ENCODE results near the gene NOX3.
"Not testable (repeated sequence)": the region's sequence is repeated elsewhere in the genome, so short reads cannot be mapped to it uniquely, and the experiment has no call there.

The NOX3 gene

DNA sequence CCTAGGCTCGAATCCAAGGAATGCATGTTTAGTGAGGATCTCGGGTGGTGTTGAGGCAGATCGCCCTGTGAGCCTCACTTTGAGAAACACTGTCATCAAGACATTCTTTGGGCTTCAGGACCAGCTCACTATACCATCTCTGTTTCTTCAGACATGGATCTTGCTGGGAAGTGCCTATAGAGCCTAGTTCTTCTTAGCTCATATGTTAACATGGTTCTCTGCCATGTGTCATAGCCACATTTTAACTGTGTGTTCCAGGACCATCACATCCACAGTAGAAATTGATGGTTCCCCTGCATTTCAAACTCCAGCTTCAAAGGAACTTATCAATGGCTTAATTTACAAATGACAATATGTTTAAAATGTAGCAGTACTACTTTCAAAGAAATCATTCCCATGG lies 57.4 kb downstream of the NOX3 start:
- no peak for DNase-seq

DNA sequence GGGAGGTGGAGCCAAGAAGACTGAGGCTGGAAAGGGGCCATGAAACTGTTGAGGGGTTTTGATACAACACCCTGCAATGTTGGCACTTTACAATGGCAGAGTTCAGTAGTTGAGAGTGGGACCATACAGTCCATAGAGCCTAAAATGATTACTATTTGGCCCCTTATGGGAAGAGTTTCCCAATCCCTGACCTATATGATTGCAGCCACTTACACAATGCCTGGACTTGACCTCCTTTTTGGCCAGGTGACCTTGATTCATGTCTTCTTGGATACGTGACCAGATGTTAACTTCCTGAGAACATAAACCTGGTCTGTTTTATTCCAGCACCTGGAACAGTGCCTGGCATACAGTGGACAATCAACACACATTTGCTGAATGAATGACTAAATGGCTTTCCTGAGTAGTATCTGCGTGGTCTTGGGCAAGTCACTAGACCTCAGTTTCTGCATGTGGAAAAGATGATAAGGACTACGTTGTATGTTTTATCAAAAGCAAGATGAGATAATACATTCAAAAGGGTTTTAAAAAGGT lies 58.4 kb downstream of the NOX3 start:
- DNase-seq = no peak

DNA sequence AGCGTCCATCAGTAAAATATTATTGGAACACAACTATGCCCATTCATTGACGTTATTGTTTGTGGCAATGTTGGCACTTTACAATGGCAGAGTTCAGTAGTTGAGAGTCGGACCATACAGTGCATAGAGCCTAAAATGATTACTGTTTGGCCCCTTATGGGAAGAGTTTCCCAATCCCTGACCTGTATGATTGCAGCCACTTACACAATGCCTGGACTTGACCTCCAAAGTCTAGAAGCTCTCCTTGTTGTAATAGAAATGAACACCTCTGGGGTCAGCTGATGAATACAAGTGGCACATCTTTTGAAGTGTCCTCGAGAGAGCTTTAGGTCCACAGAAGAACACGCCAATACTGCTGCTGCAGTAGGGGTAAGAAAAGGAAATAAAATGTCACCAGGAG lies 59.0 kb downstream of the NOX3 start:
- DNase-seq = no peak

DNA sequence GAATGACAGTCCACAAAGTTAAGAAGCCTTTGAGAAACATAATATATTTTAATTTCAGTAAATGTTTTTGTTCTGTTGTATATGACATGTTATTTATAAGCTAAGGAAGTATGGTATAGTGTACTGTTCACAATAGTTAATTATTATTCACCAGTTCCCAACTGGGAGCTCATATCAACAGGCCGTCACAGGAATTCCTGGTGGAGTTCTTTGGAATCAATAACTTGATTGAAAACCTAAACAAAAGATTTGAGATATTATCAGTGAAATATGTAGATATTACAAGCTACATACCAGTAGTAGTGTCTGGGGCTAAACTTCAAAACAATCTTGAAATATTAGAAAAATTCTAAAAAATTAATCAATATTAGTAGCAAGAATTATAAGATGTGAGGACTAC lies 60.3 kb downstream of the NOX3 start:
- no peak for DNase-seq

DNA sequence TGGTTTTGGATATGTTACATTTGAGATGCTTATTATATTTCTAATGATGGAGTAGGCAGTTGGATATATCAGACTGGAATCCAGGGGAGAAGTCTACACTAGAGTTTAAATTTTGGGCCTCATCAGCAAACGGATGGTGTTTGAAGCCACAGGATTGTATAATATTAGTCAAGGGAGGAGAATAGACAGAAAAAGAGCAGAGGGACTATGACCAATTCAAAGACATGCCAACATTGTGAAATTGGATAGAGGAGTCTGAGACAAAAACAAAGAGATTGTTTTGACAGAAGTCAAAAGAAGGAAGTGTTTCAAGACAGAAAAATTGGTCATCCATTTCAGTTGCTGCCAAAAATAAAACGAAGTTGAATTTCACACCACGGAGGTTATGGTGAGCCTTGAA lies 66.5 kb downstream of the NOX3 start:
- no peak for DNase-seq

DNA sequence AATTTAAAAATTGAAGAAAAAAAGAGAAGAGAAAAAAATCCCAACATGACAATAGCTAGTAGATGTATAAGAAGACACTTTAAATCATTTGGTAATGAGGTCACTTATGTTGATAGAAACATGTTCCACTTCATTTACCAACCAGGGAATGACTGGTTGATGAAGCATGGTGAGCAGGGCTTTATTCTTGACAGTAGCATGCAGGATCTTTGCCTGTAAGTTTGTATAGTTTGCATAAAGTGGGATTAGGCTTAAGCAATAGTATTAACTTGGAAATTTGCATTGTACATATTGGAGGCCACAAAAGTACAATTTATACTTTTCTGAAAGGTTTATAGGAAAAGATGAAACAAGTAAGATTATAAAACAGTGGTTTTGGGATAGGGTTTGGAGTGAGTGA lies 67.0 kb downstream of the NOX3 start:
- no peak for DNase-seq

DNA sequence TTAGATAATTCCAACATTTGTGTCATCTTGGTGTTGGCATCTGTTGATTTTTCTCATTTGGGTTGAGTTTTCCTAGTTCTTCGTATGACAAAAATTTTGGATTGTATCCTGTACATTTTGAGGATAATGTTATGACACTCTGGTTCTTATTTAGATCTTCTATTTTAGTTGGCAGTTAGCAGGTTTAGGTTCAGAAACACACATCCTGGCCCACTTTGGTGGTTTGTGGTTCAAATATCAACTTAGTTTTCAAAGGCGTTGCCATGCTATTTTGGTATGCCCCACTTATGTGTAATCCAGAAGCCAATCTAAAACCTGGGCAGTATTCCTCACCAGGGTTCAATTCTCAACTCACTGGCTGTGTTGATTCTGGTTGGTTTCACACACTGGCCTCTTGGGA lies 68.2 kb downstream of the NOX3 start:
- no peak for DNase-seq

DNA sequence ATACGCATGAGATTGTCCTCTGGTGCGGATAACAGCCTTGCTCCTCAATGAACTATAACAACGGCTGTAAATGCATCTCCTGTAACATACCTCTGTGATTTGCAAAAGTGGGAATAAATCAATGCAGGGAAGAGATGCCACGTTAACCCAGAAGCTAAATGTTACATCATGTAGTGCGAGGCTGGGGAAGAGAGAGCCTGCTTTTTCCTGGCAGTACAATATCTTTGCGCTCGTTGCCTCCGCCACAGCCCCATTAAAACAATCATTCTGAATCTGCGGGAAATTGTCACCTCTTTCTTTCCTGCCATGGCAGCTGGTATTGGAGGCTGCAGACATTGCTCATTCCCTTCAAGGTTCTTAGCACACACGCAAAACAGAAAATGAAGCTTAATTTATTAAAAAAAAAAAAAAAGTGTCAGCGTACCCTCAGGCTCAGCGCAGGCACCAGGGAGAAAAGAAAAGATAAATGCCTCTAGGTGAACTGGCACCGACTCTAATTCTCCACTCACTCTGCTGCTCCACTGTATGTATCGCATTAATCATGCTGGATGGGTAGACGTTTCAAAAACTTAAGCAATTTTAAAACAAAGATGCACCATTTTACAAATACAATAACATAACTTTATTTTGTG lies 71.2 kb downstream of the NOX3 start:
- DNase-seq = no peak

DNA sequence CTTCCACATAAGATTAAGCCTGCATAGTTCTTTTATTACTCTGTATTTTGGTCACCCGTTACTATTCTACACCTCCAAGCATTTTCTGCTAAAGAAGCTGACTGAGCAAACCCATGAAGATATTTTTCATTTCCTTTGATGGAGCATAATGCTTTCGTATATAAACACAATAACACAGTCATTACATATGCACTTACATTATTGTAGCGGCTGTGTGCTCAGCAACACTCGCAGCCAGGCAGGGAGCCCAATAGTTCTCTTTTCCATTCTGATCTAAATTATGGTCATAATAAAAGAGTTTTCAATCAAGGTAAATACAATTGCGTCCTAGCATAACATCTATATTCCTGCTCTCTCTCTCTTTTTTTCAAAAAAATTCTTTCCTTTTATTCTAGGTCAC lies 71.7 kb downstream of the NOX3 start:
- no peak for DNase-seq

DNA sequence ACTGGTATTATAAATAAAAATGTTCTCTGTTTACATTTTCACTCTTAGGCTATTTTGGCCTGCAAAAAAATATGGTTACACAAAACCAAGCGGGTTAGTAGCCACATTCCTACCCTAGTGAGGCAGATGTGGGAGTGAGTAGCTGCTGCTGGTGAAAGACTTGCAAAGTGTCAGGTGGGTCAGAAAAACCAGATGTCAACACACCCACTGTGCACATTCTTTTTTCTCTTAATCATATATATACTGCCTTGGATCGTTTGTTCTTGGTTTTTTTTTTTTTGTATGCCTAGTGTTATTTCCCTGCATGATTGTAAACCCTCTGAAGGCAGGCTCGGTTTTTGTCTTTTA lies 73.3 kb downstream of the NOX3 start:
- DNase-seq = no peak

DNA sequence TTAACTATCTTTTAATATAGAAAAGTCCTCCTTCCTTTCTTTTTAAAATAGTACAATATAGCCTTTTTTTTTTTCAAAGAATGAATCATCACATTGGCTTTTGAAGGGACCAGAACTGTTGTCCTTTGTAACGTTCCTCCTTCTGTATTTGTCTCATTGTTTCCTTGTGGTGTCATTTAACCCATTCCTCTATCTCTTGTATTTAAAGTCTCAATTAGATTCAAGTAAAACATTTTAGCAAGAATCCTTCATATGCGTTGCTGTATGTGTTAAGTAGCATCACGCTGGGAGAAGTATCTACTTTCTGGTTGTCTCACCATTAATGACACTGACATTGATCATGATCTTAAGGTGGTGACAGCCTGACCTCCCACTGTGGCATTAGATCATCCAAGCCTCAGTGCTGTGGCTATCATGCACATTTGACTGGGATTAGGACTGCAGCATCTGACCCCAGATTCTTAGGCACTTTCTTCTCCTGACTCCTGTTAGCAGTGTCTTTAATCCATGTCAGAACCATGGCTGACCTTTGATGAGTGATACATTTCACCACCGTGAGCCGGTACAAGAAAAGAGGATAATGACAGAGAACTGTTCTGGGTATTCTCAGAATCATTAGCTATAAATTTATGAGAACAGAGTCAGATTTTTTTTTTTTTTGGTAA lies 73.8 kb downstream of the NOX3 start:
- no peak for DNase-seq

DNA sequence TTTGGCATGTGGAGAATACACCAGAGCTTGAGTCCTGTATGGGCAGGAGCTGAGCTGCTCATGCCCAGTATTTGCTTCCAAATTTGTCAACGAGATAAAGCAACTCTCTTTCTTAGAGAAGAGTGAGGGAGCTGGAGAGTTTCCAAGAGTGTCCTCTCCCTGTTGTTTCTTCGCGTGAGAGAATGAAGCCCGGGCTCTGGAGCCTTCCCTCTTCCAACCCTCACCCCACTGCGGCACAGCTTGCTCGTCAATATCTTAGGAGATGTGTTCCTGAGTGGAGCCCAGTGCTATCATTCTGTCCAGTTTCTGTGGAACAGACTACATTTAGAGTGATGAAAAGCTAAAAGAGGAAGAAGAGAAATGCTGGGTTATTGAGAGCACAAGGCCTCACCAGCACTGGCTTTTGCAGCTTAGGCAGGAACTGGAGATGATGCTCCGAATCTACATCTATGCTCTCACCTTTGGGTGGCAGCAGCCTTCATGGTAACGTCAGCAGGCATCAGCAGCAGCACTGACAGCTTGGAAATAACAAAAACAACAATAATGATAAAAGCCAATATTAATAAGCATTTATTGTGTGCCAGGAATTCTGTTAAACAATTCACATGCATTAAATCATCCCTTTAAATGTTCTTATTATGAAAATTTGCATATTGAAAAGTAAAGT lies 74.8 kb downstream of the NOX3 start:
- no peak for DNase-seq

DNA sequence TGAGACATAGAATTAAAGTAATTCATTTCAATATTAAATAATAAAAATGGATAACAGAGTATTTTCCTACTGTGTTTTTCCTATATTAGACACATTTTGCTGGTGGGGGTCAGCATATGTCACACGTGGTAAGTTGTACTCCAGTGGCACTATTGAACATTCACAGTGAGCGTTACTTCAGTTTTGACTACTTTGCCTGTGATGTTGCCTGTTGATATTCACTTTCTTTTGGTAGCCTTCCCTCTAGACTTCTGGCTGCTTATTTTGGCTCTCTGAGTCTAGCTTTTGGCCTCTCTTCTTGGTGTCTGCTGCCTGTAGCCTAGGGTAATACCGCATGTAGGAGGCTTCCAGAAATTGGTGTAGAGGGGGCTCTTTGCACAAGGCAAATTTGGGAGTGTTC lies 76.9 kb downstream of the NOX3 start:
- no peak for DNase-seq

DNA sequence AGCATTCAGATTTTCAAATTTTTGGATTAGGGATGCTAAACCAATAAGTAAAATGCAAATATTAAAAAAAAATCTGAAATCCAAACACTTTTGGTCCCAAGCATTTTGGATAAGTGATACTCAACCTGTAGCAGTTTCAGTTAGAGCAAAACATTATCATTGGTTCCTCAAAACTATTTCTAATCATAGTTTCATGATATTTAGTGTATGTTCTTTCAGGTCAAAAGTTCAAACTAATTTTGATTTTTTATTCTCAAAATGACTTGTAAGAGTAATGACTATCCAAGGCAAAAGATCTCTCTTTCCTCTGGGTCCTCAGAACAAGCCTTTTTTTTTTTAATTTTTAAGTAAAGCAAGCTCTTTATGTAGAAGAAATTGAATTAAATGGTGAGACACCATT lies 77.4 kb downstream of the NOX3 start:
- no peak for DNase-seq

DNA sequence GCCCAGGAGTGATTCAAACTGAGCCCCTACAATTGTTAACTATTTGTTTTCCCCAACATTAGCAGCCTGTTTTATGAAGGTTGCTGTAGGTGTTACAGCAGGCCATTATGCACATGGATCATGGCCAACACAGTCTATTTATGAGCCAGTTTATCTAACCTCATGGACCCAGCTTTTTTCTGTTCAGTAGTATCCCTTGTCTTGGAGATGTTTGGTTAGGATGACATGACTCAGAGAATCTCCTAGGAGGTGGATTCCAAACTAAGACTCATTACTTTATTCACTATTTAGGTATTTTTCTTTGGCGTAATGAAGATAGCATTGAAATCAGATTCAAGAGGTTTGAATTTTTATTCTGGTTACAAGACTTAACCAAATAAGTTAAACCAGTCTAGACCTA lies 78.6 kb downstream of the NOX3 start:
- no peak for DNase-seq

DNA sequence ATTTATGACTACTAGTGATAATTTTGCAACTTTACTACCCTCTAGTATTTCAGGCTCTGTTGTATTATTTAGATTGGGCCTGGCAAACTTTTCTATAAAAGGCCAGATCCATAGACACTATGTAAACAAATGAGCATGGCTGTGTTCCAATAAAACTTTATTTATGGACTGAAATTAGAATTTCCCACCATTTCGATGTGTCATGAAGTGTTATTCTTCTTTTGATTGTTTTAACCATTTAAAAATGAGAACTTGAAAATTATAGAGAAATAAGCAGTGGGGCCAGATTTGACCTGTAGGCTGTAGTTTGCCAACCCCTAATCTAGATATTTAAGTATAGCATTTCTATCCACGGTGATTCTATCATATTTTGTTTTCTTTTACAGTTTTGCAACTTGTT lies 79.8 kb downstream of the NOX3 start:
- DNase-seq = no peak

DNA sequence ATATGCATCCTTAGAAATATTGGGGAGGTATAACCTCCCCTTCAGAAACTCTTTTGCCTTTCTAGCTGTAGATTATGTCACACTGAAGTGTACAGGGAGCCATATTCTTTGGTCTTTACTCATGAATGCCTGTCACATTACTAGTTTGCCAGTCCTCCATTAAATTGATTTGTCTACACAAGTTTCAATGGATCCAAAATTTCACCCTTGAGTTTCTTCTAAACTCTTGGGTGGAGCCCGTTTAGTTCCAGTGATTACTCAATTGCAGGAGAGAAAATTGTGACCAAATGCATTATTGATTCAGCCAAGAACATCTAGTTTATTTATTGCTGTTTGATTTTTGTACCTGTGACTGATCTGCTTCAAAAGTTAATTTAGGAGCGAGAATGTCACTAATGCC lies 81.0 kb downstream of the NOX3 start:
- no peak for DNase-seq

DNA sequence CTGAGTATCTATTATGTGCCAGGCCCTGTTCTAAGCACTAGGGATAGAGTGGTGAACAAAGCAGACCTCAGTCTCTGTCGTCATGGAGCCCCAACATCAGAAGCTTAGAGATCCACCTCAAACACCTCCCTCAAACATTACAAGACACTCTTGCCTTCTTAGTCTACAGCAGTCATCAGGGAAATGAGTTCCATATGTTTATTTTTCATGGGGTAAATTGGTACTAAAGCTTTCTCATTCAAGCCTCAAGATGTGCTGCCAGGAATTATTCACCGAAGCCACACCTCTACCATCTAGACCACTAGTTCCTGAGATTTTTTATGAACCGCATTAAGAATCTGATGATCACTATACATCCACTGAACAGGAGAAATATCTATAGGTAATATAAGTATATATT lies 82.4 kb downstream of the NOX3 start:
- no peak for DNase-seq

DNA sequence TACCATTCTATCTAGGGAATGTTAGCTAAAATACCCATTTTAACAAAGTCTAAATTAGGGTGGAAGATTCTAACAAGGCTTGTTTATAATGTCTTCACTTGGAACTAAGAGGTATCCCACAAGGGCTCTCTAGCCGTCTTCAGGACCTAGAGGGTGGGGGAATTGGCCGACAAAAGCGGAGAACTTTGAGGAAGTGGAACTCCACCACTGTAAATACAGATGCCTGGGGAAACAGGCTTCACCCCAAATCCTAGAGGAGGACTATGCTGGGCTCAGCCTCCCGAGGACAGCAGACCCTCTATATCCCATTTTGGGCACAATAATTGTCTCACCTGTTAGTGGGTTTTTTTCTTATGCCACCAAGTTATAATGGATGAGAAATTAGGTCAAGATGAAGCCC lies 83.4 kb downstream of the NOX3 start:
- DNase-seq = no peak

DNA sequence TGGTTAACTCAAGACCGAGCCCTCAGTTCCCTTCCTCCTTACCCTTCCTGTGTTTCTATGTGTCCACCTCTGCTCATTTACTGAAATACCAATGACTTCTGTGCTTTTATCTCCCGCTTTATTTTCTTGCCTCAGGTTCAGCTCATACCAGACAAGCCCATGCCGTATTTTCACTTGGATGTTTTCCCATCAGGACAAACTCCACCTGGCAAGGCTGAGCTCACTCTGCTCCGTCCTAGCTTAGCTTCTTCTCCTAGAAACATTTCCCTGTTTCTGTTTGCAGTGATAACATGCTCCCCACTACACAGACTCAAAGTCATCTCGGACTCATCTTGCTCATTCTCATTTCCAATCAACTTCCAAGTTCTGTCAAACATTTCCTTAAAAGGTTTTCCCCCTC lies 84.4 kb downstream of the NOX3 start:
- DNase-seq = no peak

DNA sequence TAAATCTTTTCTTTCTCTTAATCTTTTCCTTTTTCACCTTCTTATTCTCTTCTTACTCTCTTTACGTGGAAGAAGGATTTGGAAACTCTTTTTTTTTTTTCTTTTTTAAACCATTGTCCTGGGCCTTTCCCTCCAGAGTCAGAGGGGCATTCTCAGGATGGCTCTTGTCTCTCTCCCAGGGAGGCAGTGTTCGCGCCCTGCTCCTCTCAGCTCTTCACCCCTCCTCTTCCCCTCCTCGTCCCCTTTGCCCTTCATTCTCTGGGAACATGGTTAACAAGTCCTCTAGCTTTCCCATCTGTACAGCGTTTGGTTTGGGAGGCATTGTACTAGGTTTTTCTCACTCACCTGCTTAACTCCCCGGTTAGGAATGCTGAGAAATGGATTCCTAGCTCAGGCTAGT lies 89.3 kb downstream of the NOX3 start:
- DNase-seq = no peak

DNA sequence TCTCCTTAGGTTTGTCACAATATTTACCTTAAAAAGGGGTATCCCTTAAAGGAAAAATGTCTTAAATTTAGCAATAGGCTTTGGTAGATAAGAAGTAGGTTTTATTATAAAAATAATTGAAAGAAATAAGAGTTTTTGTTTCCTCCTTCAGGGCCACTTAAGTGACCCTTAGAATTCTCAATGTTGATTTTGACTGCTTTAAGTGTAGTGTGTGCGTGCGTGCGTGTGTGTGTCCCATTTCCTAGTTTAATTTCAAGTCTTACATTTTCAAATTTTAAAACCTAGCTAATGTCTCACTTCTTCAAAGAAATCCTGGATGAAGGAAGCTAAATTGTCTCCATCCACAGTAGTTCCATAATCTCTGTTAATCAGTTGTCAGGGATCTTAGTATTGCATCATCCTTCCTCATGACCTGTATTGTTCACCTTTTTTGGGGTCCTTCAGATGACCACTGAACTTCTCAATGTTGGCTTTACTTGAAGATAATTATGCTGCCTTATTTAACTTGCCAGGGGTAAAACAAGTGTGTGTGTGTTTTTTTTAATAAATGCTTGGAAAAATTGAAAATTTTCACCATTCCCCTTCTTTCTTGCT lies 90.7 kb downstream of the NOX3 start:
- DNase-seq = no peak

DNA sequence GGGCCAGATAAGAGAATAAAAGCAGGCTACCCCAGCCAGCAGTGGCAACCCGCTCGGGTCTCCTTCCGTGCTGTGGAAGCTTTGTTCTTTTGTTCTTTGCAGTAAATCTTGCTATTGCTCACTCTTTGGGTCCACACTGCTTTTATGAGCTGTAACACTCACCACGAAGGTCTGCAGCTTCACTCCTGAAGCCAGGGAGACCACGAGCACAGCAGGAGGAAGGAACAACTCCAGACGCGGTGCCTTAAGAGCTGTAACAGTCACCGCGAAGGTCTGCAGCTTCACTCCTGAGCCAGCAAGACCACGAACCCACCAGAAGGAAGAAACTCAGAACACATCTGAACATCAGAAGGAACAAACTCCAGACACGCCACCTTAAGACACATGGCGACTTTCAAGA lies 91.6 kb downstream of the NOX3 start:
- DNase-seq = not testable (repeated sequence)

DNA sequence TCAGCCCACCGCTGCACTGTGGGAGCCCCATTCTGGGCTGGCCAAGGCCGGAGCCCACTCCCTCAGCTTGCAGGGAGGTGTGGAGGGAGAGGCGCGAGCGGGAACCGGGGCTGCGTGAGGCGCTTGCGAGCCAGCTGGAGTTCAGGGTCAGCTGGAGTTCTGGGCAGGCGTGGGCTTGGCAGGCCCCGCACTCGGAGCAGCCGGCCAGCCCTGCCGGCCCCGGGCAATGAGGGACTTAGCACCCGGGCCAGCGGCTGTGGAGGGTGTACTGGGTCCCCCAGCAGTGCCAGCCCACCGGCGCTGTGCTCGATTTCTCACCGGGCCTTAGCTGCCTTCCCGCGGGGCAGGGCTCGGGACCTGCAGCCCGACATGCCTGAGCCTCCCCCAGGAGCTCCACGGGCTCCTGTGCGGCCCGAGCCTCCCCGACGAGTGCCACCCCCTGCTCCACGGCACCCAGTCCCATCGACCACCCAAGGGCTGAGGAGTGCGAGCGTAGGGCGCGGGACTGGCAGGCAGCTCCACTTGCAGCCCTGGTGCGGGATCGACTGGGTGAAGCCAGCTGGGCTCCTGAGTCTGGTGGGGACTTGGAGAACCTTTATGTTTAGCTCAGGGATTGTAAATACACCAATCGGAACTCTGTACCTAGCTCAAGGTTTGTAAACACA lies 92.5 kb downstream of the NOX3 start:
- not testable (repeated sequence) for DNase-seq
